ENCODE data around the gene LARGE1.

Gene LARGE1

GRCh38 chr22:33717694-33718396, 202.4 kb downstream of the LARGE1 start:
- Histone ChIP-seq H3K27me3 (replicated peaks; ENCODE audit: control insufficient read depth, insufficient read depth, low read length) (no peaks in the 10 kb centered on the region), H3K4me1 (ENCODE audit: control insufficient read depth, insufficient read depth, low read length) (no peaks in the 10 kb centered on the region), H3K9ac (ENCODE audit: low read length) (no peak overlapping the region), H3K9me3 (ENCODE audit: control insufficient read depth, low read length) (peaks cover 6% of the 10 kb centered on the region), H3K36me3 (ENCODE audit: control insufficient read depth, insufficient read depth, low read length, severe bottlenecking) (no peaks in the 10 kb centered on the region), H3K4me3 (ENCODE audit: low read length) (no peak overlapping the region)
- DNase-seq (ENCODE audit: low read depth), result no peak

- Histone ChIP-seq H3K27me3 (replicated peaks; ENCODE audit: control insufficient read depth, insufficient read depth, low read length) (no peaks in the 10 kb centered on the region), H3K9me3 (ENCODE audit: control insufficient read depth, low read length) (peaks cover 6% of the 10 kb centered on the region), H3K9ac (ENCODE audit: low read length) (no peak overlapping the region), H3K36me3 (ENCODE audit: control insufficient read depth, insufficient read depth, low read length, severe bottlenecking) (no peaks in the 10 kb centered on the region), H3K4me3 (ENCODE audit: low read length) (no peak overlapping the region), H3K4me1 (ENCODE audit: control insufficient read depth, insufficient read depth, low read length) (no peaks in the 10 kb centered on the region)
- DNase-seq (ENCODE audit: low read depth), result no peak
Measured at GRCh38 chr22:33715237-33715985, 204.9 kb downstream of the LARGE1 start.

GRCh38 chr22:33710326-33710725, 209.9 kb downstream of the LARGE1 start:
- no peaks in the 10 kb centered on the region for H3K36me3 ChIP-seq (ENCODE audit: control insufficient read depth, insufficient read depth, low read length, severe bottlenecking)
- no peaks in the 10 kb centered on the region for H3K27me3 ChIP-seq (replicated peaks; ENCODE audit: control insufficient read depth, insufficient read depth, low read length)
- H3K9ac ChIP-seq (ENCODE audit: low read length), result no peak overlapping the region
- H3K4me3 ChIP-seq (ENCODE audit: low read length), result no peak overlapping the region
- peaks cover 6% of the 10 kb centered on the region for H3K9me3 ChIP-seq (ENCODE audit: control insufficient read depth, low read length)
- no peaks in the 10 kb centered on the region for H3K4me1 ChIP-seq (ENCODE audit: control insufficient read depth, insufficient read depth, low read length)
- peak; percentile 5 for DNase-seq (ENCODE audit: low read depth)

- Histone ChIP-seq H3K27me3 (replicated peaks; ENCODE audit: control insufficient read depth, insufficient read depth, low read length) (no peaks in the 10 kb centered on the region), H3K4me1 (ENCODE audit: control insufficient read depth, insufficient read depth, low read length) (no peaks in the 10 kb centered on the region)
Measured at GRCh38 chr22:33707581-33707980, 212.7 kb downstream of the LARGE1 start.

GRCh38 chr22:33706100-33706499, 214.2 kb downstream of the LARGE1 start:
- H3K9me3 ChIP-seq (ENCODE audit: control insufficient read depth, low read length), result no peaks in the 10 kb centered on the region
- no peak overlapping the region for H3K4me3 ChIP-seq (ENCODE audit: low read length)
- no peaks in the 10 kb centered on the region for H3K27me3 ChIP-seq (replicated peaks; ENCODE audit: control insufficient read depth, insufficient read depth, low read length)
- DNase-seq (ENCODE audit: low read depth), result no peak
- H3K9ac ChIP-seq (ENCODE audit: low read length), result no peak overlapping the region
- no peaks in the 10 kb centered on the region for H3K36me3 ChIP-seq (ENCODE audit: control insufficient read depth, insufficient read depth, low read length, severe bottlenecking)
- no peaks in the 10 kb centered on the region for H3K4me1 ChIP-seq (ENCODE audit: control insufficient read depth, insufficient read depth, low read length)

More at GRCh38 chr22:33707581-33707980, 212.7 kb downstream of the LARGE1 start:
- no peak overlapping the region for H3K9ac ChIP-seq (ENCODE audit: low read length)
- H3K4me3 ChIP-seq (ENCODE audit: low read length), result no peak overlapping the region
- H3K36me3 ChIP-seq (ENCODE audit: control insufficient read depth, insufficient read depth, low read length, severe bottlenecking), result no peaks in the 10 kb centered on the region
- no peaks in the 10 kb centered on the region for H3K9me3 ChIP-seq (ENCODE audit: control insufficient read depth, low read length)
- DNase-seq (ENCODE audit: low read depth), result no peak

- peaks cover 14% of the 10 kb centered on the region for H3K4me1 ChIP-seq (ENCODE audit: control insufficient read depth, insufficient read depth, low read length)
- no peaks in the 10 kb centered on the region for H3K27me3 ChIP-seq (replicated peaks; ENCODE audit: control insufficient read depth, insufficient read depth, low read length)
Measured at GRCh38 chr22:33699176-33699575, 221.1 kb downstream of the LARGE1 start.

DNA sequence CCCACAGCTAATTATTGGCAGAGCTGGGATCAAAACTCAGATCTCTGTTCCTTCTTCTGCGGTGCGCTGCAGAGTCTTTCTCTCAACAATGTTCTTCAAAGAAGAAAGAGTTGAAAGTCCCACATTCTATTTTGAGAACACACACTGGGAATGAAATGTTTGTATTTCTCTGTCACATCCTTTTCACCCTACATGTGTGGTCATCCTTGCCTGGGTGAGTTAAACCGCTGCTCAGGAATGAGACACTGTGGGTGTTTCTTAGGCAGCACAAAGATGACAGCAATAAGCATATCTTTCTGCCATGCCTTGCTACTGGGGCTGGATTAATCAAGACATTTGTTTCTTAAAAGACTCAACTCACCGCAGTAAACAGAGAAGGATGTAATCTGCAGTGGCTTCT, 222.6 kb downstream of the LARGE1 start:
- H3K27me3 ChIP-seq (replicated peaks; ENCODE audit: control insufficient read depth, insufficient read depth, low read length), result no peaks in the 10 kb centered on the region
- no peak overlapping the region for H3K4me3 ChIP-seq (ENCODE audit: low read length)
- H3K4me1 ChIP-seq (ENCODE audit: control insufficient read depth, insufficient read depth, low read length), result peaks cover 14% of the 10 kb centered on the region
- no peaks in the 10 kb centered on the region for H3K36me3 ChIP-seq (ENCODE audit: control insufficient read depth, insufficient read depth, low read length, severe bottlenecking)
- no peak overlapping the region for H3K9ac ChIP-seq (ENCODE audit: low read length)
- H3K9me3 ChIP-seq (ENCODE audit: control insufficient read depth, low read length), result no peaks in the 10 kb centered on the region
- peak; percentile 12 for DNase-seq (ENCODE audit: low read depth)

More at GRCh38 chr22:33699176-33699575, 221.1 kb downstream of the LARGE1 start:
- Histone ChIP-seq H3K9ac (ENCODE audit: low read length) (no peak overlapping the region), H3K4me3 (ENCODE audit: low read length) (peak overlapping the region; percentile 11), H3K9me3 (ENCODE audit: control insufficient read depth, low read length) (no peaks in the 10 kb centered on the region), H3K36me3 (ENCODE audit: control insufficient read depth, insufficient read depth, low read length, severe bottlenecking) (no peaks in the 10 kb centered on the region)
- no peak for DNase-seq (ENCODE audit: low read depth)

GRCh38 chr22:33691057-33691630, 229.1 kb downstream of the LARGE1 start:
- Histone ChIP-seq H3K4me3 (ENCODE audit: low read length) (no peak overlapping the region), H3K4me1 (ENCODE audit: control insufficient read depth, insufficient read depth, low read length) (no peaks in the 10 kb centered on the region)
- DNase-seq (ENCODE audit: low read depth), result no peak

DNA sequence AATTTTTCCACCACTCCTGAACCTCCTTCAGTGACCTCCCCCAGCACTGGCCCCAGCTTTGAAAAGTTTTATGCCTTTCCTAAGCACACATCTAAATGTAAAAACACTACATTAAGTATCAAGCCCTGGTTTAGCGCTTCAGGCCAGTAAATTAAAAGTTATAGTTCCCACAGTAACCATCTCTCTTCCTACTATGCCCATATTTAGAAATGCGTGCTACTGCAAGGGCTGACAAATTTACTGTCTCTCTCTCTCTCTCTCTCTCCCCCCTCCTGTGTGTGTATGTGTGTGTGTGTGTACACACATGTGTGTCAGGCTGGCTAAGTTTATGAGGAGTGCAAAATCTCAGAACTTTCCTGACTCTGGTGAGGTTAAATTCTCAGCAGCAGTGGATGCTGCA, 231.4 kb downstream of the LARGE1 start:
- Histone ChIP-seq H3K9ac (ENCODE audit: low read length) (no peak overlapping the region), H3K4me1 (ENCODE audit: control insufficient read depth, insufficient read depth, low read length) (no peaks in the 10 kb centered on the region), H3K4me3 (ENCODE audit: low read length) (no peak overlapping the region), H3K36me3 (ENCODE audit: control insufficient read depth, insufficient read depth, low read length, severe bottlenecking) (no peaks in the 10 kb centered on the region), H3K9me3 (ENCODE audit: control insufficient read depth, low read length) (no peaks in the 10 kb centered on the region), H3K27me3 (replicated peaks; ENCODE audit: control insufficient read depth, insufficient read depth, low read length) (no peaks in the 10 kb centered on the region)
- no peak for DNase-seq (ENCODE audit: low read depth)

More at GRCh38 chr22:33691057-33691630, 229.1 kb downstream of the LARGE1 start:
- Histone ChIP-seq H3K9ac (ENCODE audit: low read length) (no peak overlapping the region), H3K36me3 (ENCODE audit: control insufficient read depth, insufficient read depth, low read length, severe bottlenecking) (no peaks in the 10 kb centered on the region), H3K27me3 (replicated peaks; ENCODE audit: control insufficient read depth, insufficient read depth, low read length) (no peaks in the 10 kb centered on the region), H3K9me3 (ENCODE audit: control insufficient read depth, low read length) (no peaks in the 10 kb centered on the region)

DNA sequence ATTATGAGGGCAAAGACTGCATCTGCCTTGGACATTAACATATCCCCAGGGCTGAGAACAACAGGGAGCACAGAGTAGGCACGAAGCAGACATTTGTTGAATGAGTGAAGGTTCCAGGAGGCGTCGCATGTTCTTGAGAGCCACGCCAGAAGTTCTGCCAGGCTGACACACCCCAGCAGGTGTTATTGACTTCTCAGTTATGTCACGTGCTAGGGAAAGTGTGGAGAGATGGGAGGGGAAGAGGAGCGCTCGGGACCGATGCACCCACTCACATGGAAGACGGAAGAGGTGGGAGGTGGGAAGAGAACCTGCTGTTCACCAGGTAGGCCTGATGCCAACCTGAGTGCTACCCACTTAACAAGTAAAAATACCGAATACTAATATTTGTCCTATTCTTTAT, 232.8 kb downstream of the LARGE1 start:
- no peak overlapping the region for H3K4me3 ChIP-seq (ENCODE audit: low read length)
- H3K9me3 ChIP-seq (ENCODE audit: control insufficient read depth, low read length), result no peaks in the 10 kb centered on the region
- no peaks in the 10 kb centered on the region for H3K4me1 ChIP-seq (ENCODE audit: control insufficient read depth, insufficient read depth, low read length)
- H3K9ac ChIP-seq (ENCODE audit: low read length), result no peak overlapping the region
- H3K36me3 ChIP-seq (ENCODE audit: control insufficient read depth, insufficient read depth, low read length, severe bottlenecking), result no peaks in the 10 kb centered on the region
- no peaks in the 10 kb centered on the region for H3K27me3 ChIP-seq (replicated peaks; ENCODE audit: control insufficient read depth, insufficient read depth, low read length)
- no peak for DNase-seq (ENCODE audit: low read depth)

DNA sequence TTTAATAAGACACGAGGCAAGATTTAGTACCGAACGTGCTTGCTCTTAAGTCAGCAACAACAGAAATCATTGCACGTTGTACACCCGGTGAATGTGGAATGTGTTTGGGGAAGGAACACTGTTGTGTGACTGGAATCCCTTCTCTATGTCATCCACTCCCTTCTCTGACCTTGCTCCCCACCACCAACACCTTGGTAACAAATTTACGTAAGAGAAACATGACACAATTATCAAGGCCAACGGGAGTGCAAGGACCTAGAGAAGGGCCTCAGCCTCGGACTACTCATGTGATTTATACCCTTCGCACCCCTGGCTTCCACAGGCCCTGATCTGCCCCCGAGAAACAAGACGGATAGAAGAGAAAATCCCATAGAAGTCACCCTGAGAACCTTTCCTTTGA, 236.2 kb downstream of the LARGE1 start:
- Histone ChIP-seq H3K9ac (ENCODE audit: low read length) (no peak overlapping the region), H3K36me3 (ENCODE audit: control insufficient read depth, insufficient read depth, low read length, severe bottlenecking) (no peaks in the 10 kb centered on the region), H3K27me3 (replicated peaks; ENCODE audit: control insufficient read depth, insufficient read depth, low read length) (no peaks in the 10 kb centered on the region), H3K4me1 (ENCODE audit: control insufficient read depth, insufficient read depth, low read length) (no peaks in the 10 kb centered on the region), H3K9me3 (ENCODE audit: control insufficient read depth, low read length) (no peaks in the 10 kb centered on the region), H3K4me3 (ENCODE audit: low read length) (no peak overlapping the region)
- DNase-seq (ENCODE audit: low read depth), result no peak

All from adipocyte (in vitro differentiated cells).